ENCODE measurements around the gene BACH2.

Gene BACH2

DNA sequence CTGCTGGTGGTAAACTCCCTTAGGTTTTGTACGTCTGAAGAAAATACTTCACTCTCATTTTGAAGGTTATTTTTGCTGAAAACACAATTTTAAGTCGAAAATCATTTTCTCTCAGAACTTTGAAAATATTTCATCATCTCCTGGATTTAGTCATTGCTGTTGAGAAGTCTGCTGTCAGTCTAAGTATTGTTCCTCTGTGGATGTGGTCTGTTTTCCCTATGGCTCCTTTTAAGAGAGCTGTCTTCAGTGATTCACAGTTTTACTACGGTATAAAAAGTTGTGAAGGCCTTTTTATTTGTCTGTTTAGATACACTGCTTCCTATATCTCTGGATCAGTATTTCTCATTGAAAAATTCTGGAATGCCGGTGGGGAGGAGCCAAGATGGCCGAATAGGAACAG, 243.0 kb downstream of the BACH2 start:
- no peak for DNase-seq (ENCODE audit: insufficient read length)
- FAIRE-seq = no peak
- TF ChIP-seq POLR2AphosphoS5 (IDR thresholded peaks at IDR 0.05; ENCODE audit: low read depth, low read length) (no peak), TAF1 (IDR thresholded peaks at IDR 0.05; ENCODE audit: borderline replicate concordance, low read depth, low read length) (no peak), POLR2A (IDR thresholded peaks at IDR 0.05; ENCODE audit: low read depth, low read length) (no peak)

DNA sequence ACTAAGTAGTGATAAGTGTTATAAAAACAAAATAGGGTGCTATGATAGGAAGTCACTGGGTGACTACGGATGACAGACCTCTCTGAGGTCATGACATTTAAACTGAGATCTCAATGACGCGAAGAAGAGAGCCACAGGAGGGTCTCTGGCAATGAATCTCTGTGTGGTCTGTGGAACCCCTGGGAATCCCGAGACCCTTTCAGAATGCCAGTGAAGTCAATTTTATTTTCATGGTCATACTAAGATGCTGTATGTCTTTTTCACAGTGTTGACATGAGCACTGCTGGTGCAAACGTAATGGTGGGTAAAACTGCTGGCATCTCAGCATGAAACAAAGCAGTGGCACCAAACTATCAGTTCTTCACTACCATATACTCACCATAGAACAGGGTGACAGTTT, 247.3 kb downstream of the BACH2 start:
- FAIRE-seq (no peak), DNase-seq (ENCODE audit: insufficient read length) (no peak)
- TF ChIP-seq POLR2A (IDR thresholded peaks at IDR 0.05; ENCODE audit: low read depth, low read length) (no peak), TAF1 (IDR thresholded peaks at IDR 0.05; ENCODE audit: borderline replicate concordance, low read depth, low read length) (no peak), POLR2AphosphoS5 (IDR thresholded peaks at IDR 0.05; ENCODE audit: low read depth, low read length) (no peak)

DNA sequence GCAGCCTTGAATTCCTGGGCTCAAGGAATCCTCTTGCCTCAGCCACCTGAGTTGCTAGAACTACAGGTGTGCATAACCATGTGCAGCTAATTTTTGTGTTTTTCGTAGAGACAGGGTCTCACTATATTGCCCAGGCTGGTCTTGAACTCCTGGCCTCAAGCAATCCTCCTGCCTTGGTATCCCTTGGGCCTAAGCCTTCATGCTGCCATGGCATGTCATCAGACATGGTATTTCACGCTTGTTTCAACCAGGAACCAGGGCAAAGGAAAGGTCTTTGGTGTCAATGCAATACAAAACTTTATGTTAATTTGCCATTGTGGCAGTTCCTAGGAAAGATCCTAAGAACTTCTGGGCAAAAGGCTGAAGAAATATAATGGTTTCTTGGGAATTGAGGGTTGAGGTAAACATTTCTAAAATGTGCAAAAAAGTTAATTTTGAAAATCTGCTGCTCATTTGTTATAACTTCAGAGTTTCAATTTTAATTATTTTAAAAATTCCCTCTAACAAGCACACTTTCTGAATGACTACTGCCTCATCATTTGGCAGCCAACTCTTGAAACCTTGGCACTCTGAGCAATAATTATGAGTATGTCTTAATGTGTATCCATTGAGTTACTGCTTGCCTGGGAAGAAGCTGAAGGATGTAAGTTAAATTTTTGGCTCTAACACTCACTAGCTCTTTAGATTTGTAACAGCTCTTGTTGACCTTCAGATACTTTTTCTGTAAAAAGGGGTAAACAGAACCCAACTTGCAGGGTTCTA, 248.3 kb downstream of the BACH2 start:
- FAIRE-seq = no peak
- TF ChIP-seq POLR2AphosphoS5 (IDR thresholded peaks at IDR 0.05; ENCODE audit: low read depth, low read length) (no peak), POLR2A (IDR thresholded peaks at IDR 0.05; ENCODE audit: low read depth, low read length) (no peak), TAF1 (IDR thresholded peaks at IDR 0.05; ENCODE audit: borderline replicate concordance, low read depth, low read length) (no peak)

DNA sequence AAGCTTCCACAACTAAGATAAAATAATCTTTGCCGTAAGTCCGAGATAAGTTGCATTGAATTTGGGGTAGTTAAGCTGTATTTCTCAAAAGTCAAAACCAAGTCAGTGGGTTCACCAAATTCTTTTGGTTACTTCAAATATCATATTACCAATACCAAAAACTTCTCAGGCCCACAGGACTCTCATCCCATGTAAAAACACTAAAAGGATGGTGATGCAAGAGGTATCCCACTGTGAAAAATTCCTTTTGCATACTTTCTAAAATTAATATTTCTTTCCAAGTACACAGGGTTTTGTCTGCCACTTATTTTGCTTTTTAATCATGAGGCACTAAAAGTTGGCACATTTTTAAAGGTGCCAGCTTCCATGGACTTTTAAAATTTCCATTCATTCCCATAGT, 251.1 kb downstream of the BACH2 start:
- DNase-seq (ENCODE audit: insufficient read length) (no peak), FAIRE-seq (no peak)
- TF ChIP-seq POLR2A (IDR thresholded peaks at IDR 0.05; ENCODE audit: low read depth, low read length) (no peak), POLR2AphosphoS5 (IDR thresholded peaks at IDR 0.05; ENCODE audit: low read depth, low read length) (no peak), TAF1 (IDR thresholded peaks at IDR 0.05; ENCODE audit: borderline replicate concordance, low read depth, low read length) (no peak)

More for the DNA sequence above, 248.3 kb downstream of the BACH2 start:
- DNase-seq (ENCODE audit: insufficient read length) = no peak

DNA sequence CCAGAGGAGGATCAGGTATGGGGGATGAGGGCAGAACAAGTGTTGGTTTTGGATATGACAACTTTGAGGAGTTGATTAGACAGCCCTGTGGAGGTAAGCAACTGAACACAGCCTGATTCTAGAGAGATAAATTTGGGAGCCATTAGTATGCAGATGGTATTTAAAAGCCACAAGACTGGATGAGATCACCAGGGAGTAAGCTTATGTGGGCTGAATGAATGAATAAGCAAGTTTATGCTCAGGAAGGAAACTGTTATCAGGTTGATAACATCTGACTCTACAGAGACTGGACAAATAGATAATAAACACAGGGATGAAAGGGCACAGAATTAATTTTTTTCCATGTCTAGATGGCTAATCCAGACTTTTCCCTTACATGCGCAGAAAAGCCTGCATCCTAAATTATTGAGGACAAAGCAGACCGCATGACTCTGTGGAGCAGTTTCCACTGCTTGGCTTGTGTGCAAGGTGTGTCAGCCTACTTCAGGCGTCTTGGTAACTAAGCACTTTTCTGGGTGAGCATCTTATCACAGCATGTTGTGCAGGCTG, 251.7 kb downstream of the BACH2 start:
- DNase-seq (ENCODE audit: insufficient read length) = no peak
- no peak for TF ChIP-seq TAF1 (IDR thresholded peaks at IDR 0.05; ENCODE audit: borderline replicate concordance, low read depth, low read length)
- no peak for FAIRE-seq

DNA sequence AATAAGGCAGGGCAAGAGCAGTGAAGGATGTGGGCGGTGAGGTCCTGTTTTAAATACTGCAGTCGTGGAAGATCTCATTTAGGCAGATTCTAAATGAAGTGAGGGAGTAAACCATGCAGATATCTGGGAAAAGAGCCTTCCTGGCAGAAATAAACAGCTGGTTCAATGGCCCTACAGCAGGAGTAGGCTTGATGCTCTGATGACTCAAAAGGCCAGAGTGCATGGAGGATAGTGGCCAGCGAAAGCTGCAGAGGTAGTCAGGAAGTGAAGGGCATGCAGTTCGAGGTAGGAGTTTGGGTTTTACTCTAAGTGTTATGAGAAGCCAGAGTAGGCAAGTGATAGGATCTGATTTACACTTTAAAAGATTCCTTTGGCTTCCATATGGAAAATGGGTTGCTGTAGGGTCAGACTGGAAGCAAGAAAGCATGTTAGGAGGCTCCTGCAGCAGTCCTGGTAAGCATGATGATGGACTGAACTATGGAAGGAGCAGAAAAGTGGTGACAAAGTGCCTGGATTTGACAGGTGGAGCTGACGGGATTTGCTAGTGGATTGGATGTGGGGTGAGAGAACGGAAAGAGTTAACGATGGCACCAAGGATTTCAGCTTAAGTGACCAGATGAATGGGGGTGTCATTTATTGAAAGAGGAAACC, 252.3 kb downstream of the BACH2 start:
- FAIRE-seq = no peak
- DNase-seq (ENCODE audit: insufficient read length) = no peak
- TF ChIP-seq TAF1 (IDR thresholded peaks at IDR 0.05; ENCODE audit: borderline replicate concordance, low read depth, low read length) (no peak), POLR2AphosphoS5 (IDR thresholded peaks at IDR 0.05; ENCODE audit: low read depth, low read length) (no peak)

DNA sequence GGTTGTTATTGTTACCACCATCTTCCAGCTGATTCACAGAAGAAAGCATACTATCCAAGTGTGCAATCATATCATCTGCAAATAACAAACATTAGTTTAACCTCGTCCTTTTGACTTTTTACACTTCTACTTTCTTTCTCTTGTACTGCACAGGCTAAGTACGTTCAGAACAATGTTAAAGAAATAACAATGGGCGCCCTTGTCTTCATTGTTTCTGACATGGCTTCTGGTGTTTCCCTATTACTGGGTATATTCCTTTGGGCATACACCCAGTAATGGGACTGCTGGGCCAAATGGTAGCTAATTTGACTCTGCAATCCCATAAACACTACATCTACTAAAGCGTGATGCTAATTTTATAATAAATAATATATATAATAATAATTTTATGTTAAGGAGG, 255.7 kb downstream of the BACH2 start:
- TF ChIP-seq POLR2AphosphoS5 (IDR thresholded peaks at IDR 0.05; ENCODE audit: low read depth, low read length) (no peak), POLR2A (IDR thresholded peaks at IDR 0.05; ENCODE audit: low read depth, low read length) (no peak), TAF1 (IDR thresholded peaks at IDR 0.05; ENCODE audit: borderline replicate concordance, low read depth, low read length) (no peak)
- DNase-seq (ENCODE audit: insufficient read length) = no peak
- FAIRE-seq = no peak

DNA sequence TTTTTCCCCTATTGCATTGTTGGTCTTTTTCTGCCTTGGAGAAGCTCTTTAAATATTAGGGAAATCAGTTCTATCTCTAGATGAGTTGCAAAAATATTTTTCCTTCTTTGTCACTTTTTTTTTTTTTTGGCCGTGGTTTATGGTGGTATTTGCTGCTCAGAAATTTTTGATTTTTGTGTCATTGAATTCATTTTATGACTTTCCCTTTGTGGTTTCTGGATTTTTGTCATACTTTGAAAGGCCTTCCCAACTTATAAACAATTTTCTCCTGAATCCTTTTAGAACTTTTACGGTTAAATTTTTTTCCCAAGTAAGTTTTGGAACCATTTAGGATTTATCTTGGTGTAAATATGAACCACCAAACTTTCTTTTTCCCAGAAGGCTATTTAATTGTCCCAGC, 256.7 kb downstream of the BACH2 start:
- DNase-seq (ENCODE audit: insufficient read length) (no peak), FAIRE-seq (no peak)
- no peak for TF ChIP-seq TAF1 (IDR thresholded peaks at IDR 0.05; ENCODE audit: borderline replicate concordance, low read depth, low read length)
- TF ChIP-seq POLR2AphosphoS5 (IDR thresholded peaks at IDR 0.05; ENCODE audit: low read depth, low read length) = no peak
- no peak for TF ChIP-seq POLR2A (IDR thresholded peaks at IDR 0.05; ENCODE audit: low read depth, low read length)

DNA sequence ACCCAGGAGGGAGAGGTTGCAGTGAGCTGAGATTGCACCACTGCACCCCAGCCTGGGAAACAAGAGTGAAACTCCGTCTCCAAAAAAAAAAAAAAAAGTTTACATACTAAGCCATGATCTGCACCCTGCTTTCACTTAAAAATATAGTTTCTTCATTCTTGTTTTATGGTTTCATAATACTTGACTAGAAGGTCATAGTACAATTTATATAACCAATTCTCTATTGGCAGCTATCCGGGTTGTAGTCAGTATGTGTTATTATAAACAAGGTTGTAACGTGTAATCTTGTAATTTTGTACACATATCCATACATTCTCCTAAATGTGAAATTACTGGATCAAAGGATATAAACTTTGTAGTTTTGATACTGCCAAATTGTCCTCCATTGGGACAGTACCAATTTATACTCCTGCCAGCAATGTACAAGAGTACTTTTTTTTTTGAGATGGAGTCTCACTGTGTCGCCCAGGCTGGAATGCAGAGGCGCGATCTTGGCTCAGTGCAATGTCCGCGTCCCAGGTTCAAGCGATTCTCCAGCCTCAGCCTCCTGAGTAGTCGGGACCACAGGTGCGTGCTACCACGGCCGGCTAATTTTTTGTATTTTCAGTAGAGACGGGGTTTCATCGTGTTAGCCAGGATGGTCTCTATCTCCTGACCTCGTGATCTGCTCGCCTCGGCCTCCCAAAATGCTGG, 257.5 kb downstream of the BACH2 start:
- DNase-seq (ENCODE audit: insufficient read length) = no peak
- TF ChIP-seq POLR2A (IDR thresholded peaks at IDR 0.05; ENCODE audit: low read depth, low read length) = no peak
- TF ChIP-seq POLR2AphosphoS5 (IDR thresholded peaks at IDR 0.05; ENCODE audit: low read depth, low read length) = no peak
- TF ChIP-seq TAF1 (IDR thresholded peaks at IDR 0.05; ENCODE audit: borderline replicate concordance, low read depth, low read length) = no peak
- no peak for FAIRE-seq

DNA sequence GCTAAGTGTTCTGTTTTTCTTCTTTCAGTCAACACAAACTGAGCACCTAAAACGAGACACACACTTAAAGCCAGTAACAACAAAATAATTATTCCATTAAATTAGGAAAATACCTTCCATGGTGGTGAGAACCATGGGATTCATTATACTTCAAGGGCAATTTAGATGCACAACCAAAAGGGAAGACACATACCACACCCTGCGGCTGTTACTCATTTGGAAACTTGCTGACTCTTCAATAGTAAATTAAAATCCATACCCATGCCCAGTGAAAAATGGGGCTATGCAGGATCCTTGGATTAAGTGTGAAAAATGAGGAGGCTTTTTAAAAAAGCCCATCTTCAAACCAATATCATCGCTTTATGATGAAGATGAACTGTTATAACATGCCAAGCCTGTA, 259.7 kb downstream of the BACH2 start:
- TF ChIP-seq TAF1 (IDR thresholded peaks at IDR 0.05; ENCODE audit: borderline replicate concordance, low read depth, low read length) = no peak
- no peak for TF ChIP-seq POLR2AphosphoS5 (IDR thresholded peaks at IDR 0.05; ENCODE audit: low read depth, low read length)
- no peak for TF ChIP-seq POLR2A (IDR thresholded peaks at IDR 0.05; ENCODE audit: low read depth, low read length)
- FAIRE-seq = no peak
- DNase-seq (ENCODE audit: insufficient read length) = no peak

DNA sequence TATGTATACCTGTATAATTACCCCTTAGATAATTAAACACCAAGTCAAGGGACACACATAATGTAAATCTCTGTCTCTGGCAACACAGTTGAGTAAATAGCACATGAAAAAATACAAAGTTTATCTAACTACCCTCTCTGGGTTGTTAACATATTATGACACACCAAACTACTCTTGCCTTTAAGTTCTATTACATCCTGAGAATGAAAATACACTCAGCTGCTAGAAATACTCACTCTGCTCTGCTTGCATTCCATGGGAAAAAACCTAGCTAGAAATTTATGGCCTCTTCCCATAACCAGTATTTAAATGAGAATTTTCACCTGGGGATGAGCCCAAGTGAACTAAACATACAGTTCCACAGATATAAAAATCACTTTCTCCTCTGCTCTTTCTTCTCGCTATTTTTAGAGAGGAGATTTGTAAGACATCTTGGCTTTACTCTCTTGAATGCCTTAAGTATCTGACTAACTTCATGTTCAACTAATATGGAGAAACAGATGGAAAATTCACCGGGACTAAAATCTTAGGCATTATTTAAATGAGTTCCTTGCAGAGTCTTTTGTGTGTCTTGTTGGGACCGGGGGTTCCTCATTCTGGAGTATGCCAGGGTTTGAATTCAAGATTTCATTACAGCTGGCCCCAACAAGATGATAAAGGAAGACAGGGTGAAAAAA, 261.5 kb downstream of the BACH2 start:
- no peak for TF ChIP-seq TAF1 (IDR thresholded peaks at IDR 0.05; ENCODE audit: borderline replicate concordance, low read depth, low read length)
- no peak for TF ChIP-seq POLR2A (IDR thresholded peaks at IDR 0.05; ENCODE audit: low read depth, low read length)
- no peak for TF ChIP-seq POLR2AphosphoS5 (IDR thresholded peaks at IDR 0.05; ENCODE audit: low read depth, low read length)
- no peak for FAIRE-seq
- DNase-seq (ENCODE audit: insufficient read length) = no peak

Measured in GM12892 (cell line).